GM23248 (cell line): Measurements from ENCODE around the gene NDUFB10. TPM values are rescaled to one million over a fixed set of nuclear protein-coding genes. Genes with fewer than 3 reads are reported as not detected.

Experiments
- DNase-seq: peaks from one replicate; pipeline ENCODE4 v3.0.0-alpha.2; 2015
- H2AFZ ChIP-seq: fragments of 200-600 bp; sonication (generic); 2 replicates; pipeline ENCODE4 v1.6.1; 2016; ENCODE audit warnings: antibody characterized with exemption
- H3F3A ChIP-seq: fragments of 200-600 bp; sonication (generic); 2 replicates; pipeline ENCODE4 v1.6.1; 2016; ENCODE audit warnings: mild to moderate bottlenecking, antibody characterized with exemption, mixed run types; ENCODE audit not compliant: insufficient read depth
- H3K27ac ChIP-seq: fragments of 200-600 bp; sonication (generic); 2 replicates; pipeline ENCODE4 v1.5.1; 2016; ENCODE audit warnings: mild to moderate bottlenecking
- H3K27me3 ChIP-seq: fragments of 200-600 bp; sonication (generic); replicated peaks from 2 replicates; pipeline ENCODE4 v1.6.1; 2016; ENCODE audit warnings: mild to moderate bottlenecking; ENCODE audit not compliant: insufficient read depth
- H3K36me3 ChIP-seq: fragments of 200-600 bp; sonication (generic); 2 replicates; pipeline ENCODE4 v1.6.1; 2016; ENCODE audit warnings: low read depth, mild to moderate bottlenecking
- H3K4me1 ChIP-seq: fragments of 200-600 bp; sonication (generic); 2 replicates; pipeline ENCODE4 v1.6.1; 2016; ENCODE audit warnings: mild to moderate bottlenecking; ENCODE audit not compliant: insufficient read depth
- H3K4me2 ChIP-seq: fragments of 200-600 bp; sonication (generic); one replicate; pipeline ENCODE4 v1.6.1; 2016; ENCODE audit warnings: mild to moderate bottlenecking; ENCODE audit not compliant: unreplicated experiment
- H3K4me3 ChIP-seq: fragments of 200-600 bp; sonication (generic); 2 replicates; pipeline ENCODE4 v1.5.1; 2016; ENCODE audit warnings: mild to moderate bottlenecking
- H3K79me2 ChIP-seq: fragments of 200-600 bp; sonication (generic); 2 replicates; pipeline ENCODE4 v1.6.1; 2016; ENCODE audit warnings: mild to moderate bottlenecking; ENCODE audit not compliant: insufficient read depth
- H3K9ac ChIP-seq: fragments of 200-600 bp; sonication (generic); 2 replicates; pipeline ENCODE4 v1.6.1; 2016; ENCODE audit warnings: mild to moderate bottlenecking
- H3K9me2 ChIP-seq: fragments of 200-600 bp; sonication (generic); 2 replicates; pipeline ENCODE4 v1.6.1; 2016; ENCODE audit warnings: mixed run types, mild to moderate bottlenecking, moderate library complexity; ENCODE audit not compliant: insufficient read depth
- H3K9me3 ChIP-seq: fragments of 200-600 bp; sonication (generic); one replicate; pipeline ENCODE4 v1.6.1; 2017; ENCODE audit warnings: low read depth
- H4K20me1 ChIP-seq: fragments of 200-600 bp; sonication (generic); 2 replicates; pipeline ENCODE4 v1.6.0; 2016; ENCODE audit not compliant: insufficient read depth
- EZH2 ChIP-seq: fragments of 200-600 bp; sonication (generic); IDR thresholded peaks from 2 replicates; pipeline ENCODE4 v1.6.1; 2018; ENCODE audit warnings: antibody characterized with exemption, mild to moderate bottlenecking; ENCODE audit not compliant: insufficient read depth, poor library complexity, severe bottlenecking
- EZH2phosphoT487 ChIP-seq: fragments of 200-600 bp; sonication (generic); IDR thresholded peaks from 2 replicates; pipeline ENCODE4 v1.6.1; 2018; ENCODE audit warnings: antibody characterized with exemption, moderate library complexity, mild to moderate bottlenecking, low read depth; ENCODE audit not compliant: insufficient read depth
- WGBS, 2 experiments: methylation state at CpG; one replicate each; pipeline ENCODE4 v1.1.6; 2015 to 2017; ENCODE audit warnings: low lambda C conversion rate in 2 of 2, low coverage in 1 of 2; ENCODE audit errors: missing lambda C conversion rate in 2 of 2; 5-methylcytosine and 5-hydroxymethylcytosine counted together
- in situ Hi-C: fragments of 300-500 bp; cut with MboI; formaldehyde crosslinking; loops from 2 replicates; pipeline ENCODE4 v1.15.0; 2020
- polyA plus RNA-seq: library from polyadenylated mRNA; unstranded; fragments of >200 nt; fragmentation: Nextera tagmentation; extraction: Ambion mirVana; gene quantifications from 2 replicates; pipeline ENCODE4 v1.2.1, GENCODE V29; 2016
- total RNA-seq: library from RNA; depleted of rRNA; stranded (reverse); fragments of >200 nt; shearing (Covaris generic); gene quantifications from 2 replicates; pipeline ENCODE4 v1.2.3, GENCODE V29; 2014

The NDUFB10 gene
- total and polyA plus RNA-seq, 2 experiments from 2014 or later, result 136 to 266 TPM

DNA sequence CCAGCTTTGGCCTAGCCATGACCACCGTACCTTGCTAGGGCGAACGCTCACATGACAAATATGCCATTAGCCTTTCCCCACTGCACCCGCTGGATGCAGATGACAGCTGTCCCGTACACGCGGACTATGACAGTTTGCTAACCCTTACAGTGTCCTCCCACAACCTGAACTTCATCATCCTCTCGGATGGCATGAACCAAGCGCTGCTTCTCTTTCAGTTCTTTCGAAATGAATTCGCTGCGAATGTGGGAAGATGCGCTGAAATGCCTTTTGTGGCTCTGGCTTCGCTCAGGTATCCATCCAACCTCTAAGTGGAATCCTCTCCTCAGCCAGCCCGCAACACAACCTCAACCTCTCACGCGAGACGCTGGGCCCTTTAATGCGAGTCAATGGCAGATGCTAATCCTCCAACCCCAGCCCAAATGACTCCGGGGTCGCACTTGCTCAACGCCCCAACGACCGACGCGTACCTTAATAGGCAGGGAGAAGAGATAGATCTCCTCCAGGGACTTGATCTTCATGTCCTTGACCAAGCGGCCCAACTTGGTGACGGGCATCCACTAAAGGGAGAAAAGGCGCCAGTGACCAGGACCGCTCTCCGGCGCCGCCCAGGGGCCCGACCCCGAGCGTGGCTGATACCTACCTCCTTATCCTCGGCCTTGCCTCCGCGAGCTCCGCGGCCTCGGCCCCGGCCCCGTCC lies 4.6 kb downstream of the NDUFB10 start:
- H3K9ac ChIP-seq, result peak overlapping the region; percentile 97
- no peaks in the 10 kb centered on the region for H3K9me3 ChIP-seq
- H3K27me3 ChIP-seq, result no peaks in the 10 kb centered on the region
- 20 to 25% methylated on average over 36 to 44 of the region's 44 CpGs for WGBS, 2 experiments
- no peaks in the 10 kb centered on the region for H4K20me1 ChIP-seq
- peak overlapping the region; percentile 91 for H3K27ac ChIP-seq
- peak; percentile 58 for DNase-seq
- peaks cover 73% of the 10 kb centered on the region for H3K79me2 ChIP-seq
- H3K4me1 ChIP-seq, result peaks cover 6% of the 10 kb centered on the region
- no peak for TF ChIP-seq EZH2phosphoT487
- TF ChIP-seq EZH2, result no peak
- peak overlapping the region; percentile 93 for H3K4me3 ChIP-seq
- H3K4me2 ChIP-seq, result peak overlapping the region; percentile 88
- peaks cover 40% of the 10 kb centered on the region for H3F3A ChIP-seq
- no peaks in the 10 kb centered on the region for H3K9me2 ChIP-seq
- in situ Hi-C loops, result no loop called here
- H2AFZ ChIP-seq, result no peak overlapping the region
- H3K36me3 ChIP-seq, result peaks cover 24% of the 10 kb centered on the region

- peak; percentile 99 for DNase-seq
- H2AFZ ChIP-seq, result peak within 1 kb of the TSS; percentile 71
- 1% methylated on average over 76 to 95 of the region's 97 CpGs for WGBS, 2 experiments
- TF ChIP-seq EZH2phosphoT487 (no peak), EZH2 (no peak)
- H3K4me3 ChIP-seq, result peak within 1 kb of the TSS; percentile 93
- H3K4me2 ChIP-seq, result peak within 1 kb of the TSS; percentile 88
- peaks cover 40% of the 10 kb centered on the region for H3F3A ChIP-seq
- H3K9me3 ChIP-seq, result no peaks in the 10 kb centered on the region
- peaks cover 6% of the 10 kb centered on the region for H3K4me1 ChIP-seq
- H3K79me2 ChIP-seq, result peaks cover 69% of the 10 kb centered on the region
- no peaks in the 10 kb centered on the region for H4K20me1 ChIP-seq
- no peaks in the 10 kb centered on the region for H3K27me3 ChIP-seq
- peak within 1 kb of the TSS; percentile 91 for H3K27ac ChIP-seq
- H3K36me3 ChIP-seq, result peaks cover 24% of the 10 kb centered on the region
- peak within 1 kb of the TSS; percentile 97 for H3K9ac ChIP-seq
- H3K9me2 ChIP-seq, result no peaks in the 10 kb centered on the region
- in situ Hi-C loops, result no loop called here
Measured at GRCh38 chr16:1964506-1965395, 5.4 kb downstream of the NDUFB10 start, which contains the start of gene RPS2. RPS2 (minus strand) TSS chr16:1964826; CDS start chr16:1964625, 201 bp downstream.

- Histone ChIP-seq H3K9me2 (no peaks in the 10 kb centered on the region), H3K27ac (peak overlapping the region; percentile 91), H3K9me3 (no peaks in the 10 kb centered on the region), H3K9ac (peak overlapping the region; percentile 97), H4K20me1 (no peaks in the 10 kb centered on the region), H3K4me2 (peak overlapping the region; percentile 81), H3K36me3 (peaks cover 24% of the 10 kb centered on the region), H2AFZ (peak overlapping the region; percentile 71), H3K4me3 (peak overlapping the region; percentile 93), H3F3A (peaks cover 33% of the 10 kb centered on the region), H3K79me2 (peaks cover 61% of the 10 kb centered on the region), H3K4me1 (peaks cover 6% of the 10 kb centered on the region), H3K27me3 (no peaks in the 10 kb centered on the region)
- in situ Hi-C loops, result no loop called here
- peak; percentile 42 for DNase-seq
- WGBS, 2 experiments, result 13 to 15% methylated on average over 24 of the region's 24 CpGs
- TF ChIP-seq EZH2, result no peak
- no peak for TF ChIP-seq EZH2phosphoT487
Measured at GRCh38 chr16:1965396-1966001, 6.2 kb downstream of the NDUFB10 start.

DNA sequence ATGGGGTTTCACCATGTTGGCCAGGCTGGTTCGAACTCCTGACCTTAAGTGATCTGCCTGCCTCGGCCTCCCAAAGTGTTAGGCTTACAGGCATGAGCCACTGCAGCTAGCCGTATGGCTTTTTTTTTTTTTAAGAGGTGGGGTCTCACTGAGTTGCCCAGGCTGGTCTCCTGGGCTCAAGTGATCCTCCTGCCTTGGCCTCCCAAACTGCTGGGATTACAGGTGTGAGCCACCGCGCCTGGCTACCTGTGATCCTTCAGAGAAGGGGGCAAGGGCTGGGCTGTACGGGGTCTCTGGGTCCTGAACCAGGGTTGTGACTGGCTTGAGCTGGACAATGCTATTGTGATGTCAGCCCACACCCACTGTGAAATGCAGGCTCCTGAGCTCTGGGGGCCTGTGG lies 7.1 kb downstream of the NDUFB10 start, which contains the start of gene RNF151:
RNF151 (plus strand) TSS at position 397 of the 400 bp plus-strand sequence. CDS start 26 bp downstream, outside the sequence.
- H3K4me1 ChIP-seq, result peaks cover 12% of the 10 kb centered on the region
- no peaks in the 10 kb centered on the region for H3K9me2 ChIP-seq
- H3F3A ChIP-seq, result peaks cover 25% of the 10 kb centered on the region
- H3K27ac ChIP-seq, result peak within 1 kb of the TSS; percentile 91
- H3K27me3 ChIP-seq, result no peaks in the 10 kb centered on the region
- H2AFZ ChIP-seq, result 0 out of 2 replicates have a peak within 1 kb of the TSS, but pooled peaks have one; percentile 71
- H3K4me3 ChIP-seq, result peak within 1 kb of the TSS; percentile 93
- peaks cover 60% of the 10 kb centered on the region for H3K79me2 ChIP-seq
- TF ChIP-seq EZH2phosphoT487 (no peak), EZH2 (no peak)
- H3K4me2 ChIP-seq, result peak within 1 kb of the TSS; percentile 81
- no peaks in the 10 kb centered on the region for H3K9me3 ChIP-seq
- H4K20me1 ChIP-seq, result no peaks in the 10 kb centered on the region
- no peak for DNase-seq
- in situ Hi-C loops, result no loop called here
- 96% methylated on average over 6 of the region's 6 CpGs for WGBS, 2 experiments
- peak within 1 kb of the TSS; percentile 97 for H3K9ac ChIP-seq
- peaks cover 24% of the 10 kb centered on the region for H3K36me3 ChIP-seq
